ACC112 (cell line): ENCODE results near the gene SEC22B.
"Not testable (repeated sequence)": the region's sequence is repeated elsewhere in the genome, so short reads cannot be mapped to it uniquely, and the experiment has no call there.

ENCODE experiments used
- H2AFZ ChIP-seq: fragments of 200-600 bp; sonication (generic); one replicate; pipeline ENCODE4 v1.6.0; 2017; ENCODE audit warnings: antibody characterized with exemption, low read length; ENCODE audit not compliant: unreplicated experiment
- H3K27ac ChIP-seq: fragments of 200-600 bp; sonication (generic); 2 replicates; pipeline ENCODE4 v1.5.1; 2014; ENCODE audit warnings: low read depth, mild to moderate bottlenecking, antibody characterized with exemption, low read length, moderate library complexity
- H3K27me3 ChIP-seq: fragments of 200-600 bp; sonication (generic); 2 replicates; pipeline ENCODE4 v1.6.1; 2014; ENCODE audit warnings: mild to moderate bottlenecking, antibody characterized with exemption, low read length, moderate library complexity, mixed read lengths; ENCODE audit not compliant: insufficient read depth
- H3K36me3 ChIP-seq: fragments of 200-600 bp; sonication (generic); 2 replicates; pipeline ENCODE4 v1.6.1; 2016; ENCODE audit warnings: mild to moderate bottlenecking, antibody characterized with exemption, low read length, moderate library complexity, mixed read lengths; ENCODE audit not compliant: insufficient read depth
- H3K4me1 ChIP-seq: fragments of 200-600 bp; sonication (generic); one replicate; pipeline ENCODE4 v1.6.1; 2016; ENCODE audit warnings: low read length, mixed read lengths; ENCODE audit not compliant: insufficient read depth, unreplicated experiment, control insufficient read depth
- H3K4me3 ChIP-seq: fragments of 200-600 bp; sonication (generic); 2 replicates; pipeline ENCODE4 v1.5.1; 2014; ENCODE audit warnings: mild to moderate bottlenecking, low read depth, low read length
- H3K79me2 ChIP-seq: fragments of 200-600 bp; sonication (generic); one replicate; pipeline ENCODE4 v1.6.0; 2016; ENCODE audit warnings: low read length; ENCODE audit not compliant: control insufficient read depth, unreplicated experiment, insufficient read depth

SEC22B gene

DNA sequence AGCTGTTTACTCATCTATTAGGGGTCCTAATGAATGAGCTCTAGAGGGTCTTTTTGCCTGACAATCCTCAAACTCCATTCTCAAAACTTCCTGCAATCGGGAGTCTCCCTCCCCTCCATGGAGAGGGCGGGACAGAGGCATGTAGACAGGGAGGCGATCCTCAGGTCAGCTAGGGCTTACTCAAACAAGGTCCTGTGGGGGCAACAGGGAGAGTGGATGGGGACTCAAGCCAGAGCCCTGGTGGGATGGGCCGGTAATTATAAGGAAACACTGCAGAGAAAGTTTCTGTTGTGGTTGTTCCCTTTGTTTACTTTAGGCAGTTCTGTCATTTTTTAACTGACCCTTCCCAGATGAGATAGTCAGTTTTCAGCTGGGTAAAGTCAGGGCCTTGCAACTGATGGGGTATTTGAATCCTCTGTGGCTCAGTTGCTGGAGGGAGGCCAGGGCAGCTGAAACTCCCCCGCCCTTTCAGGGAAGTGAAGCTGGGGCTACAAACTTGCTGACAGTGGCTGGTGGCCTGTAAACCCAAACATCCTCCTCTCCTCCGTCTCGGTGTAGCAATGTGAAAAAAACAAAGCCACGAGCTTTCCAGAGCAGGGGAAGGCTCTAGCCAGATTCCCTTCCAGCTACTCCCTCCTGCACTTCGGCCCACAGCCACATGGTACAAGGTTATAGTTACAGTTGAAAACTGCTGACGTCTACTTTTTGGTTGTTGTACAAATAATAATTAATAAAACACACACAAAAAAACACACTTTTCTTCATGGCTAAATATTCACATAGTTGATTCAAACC lies 44.5 kb downstream of the SEC22B start:
- H3K4me3 ChIP-seq, H3K27me3 ChIP-seq, H2AFZ ChIP-seq, H3K79me2 ChIP-seq, H3K4me1 ChIP-seq, H3K36me3 ChIP-seq: not testable (repeated sequence)
- H3K27ac ChIP-seq = peak overlapping the region; percentile 25

DNA sequence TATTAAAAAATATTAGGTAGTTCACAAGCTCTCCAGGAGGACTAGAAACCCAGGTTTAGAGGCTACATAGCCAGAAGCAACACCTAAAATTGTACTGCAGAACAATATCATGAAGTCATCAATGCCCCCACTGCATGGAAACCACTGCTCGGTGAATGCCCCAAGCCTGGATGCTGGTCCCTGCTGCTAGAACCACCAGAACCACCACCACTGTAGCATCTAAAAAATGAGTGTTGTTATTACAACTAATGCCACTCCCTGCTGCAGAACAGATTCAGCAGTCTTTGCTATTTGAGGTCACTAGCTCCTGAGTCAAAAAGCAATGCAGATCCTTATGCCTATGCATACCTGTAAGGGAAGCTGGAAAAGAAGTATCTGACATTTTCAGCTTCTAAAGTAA lies 48.4 kb downstream of the SEC22B start:
- H3K4me3 ChIP-seq, H3K36me3 ChIP-seq, H3K79me2 ChIP-seq, H3K27ac ChIP-seq, H2AFZ ChIP-seq, H3K4me1 ChIP-seq, H3K27me3 ChIP-seq: not testable (repeated sequence)

DNA sequence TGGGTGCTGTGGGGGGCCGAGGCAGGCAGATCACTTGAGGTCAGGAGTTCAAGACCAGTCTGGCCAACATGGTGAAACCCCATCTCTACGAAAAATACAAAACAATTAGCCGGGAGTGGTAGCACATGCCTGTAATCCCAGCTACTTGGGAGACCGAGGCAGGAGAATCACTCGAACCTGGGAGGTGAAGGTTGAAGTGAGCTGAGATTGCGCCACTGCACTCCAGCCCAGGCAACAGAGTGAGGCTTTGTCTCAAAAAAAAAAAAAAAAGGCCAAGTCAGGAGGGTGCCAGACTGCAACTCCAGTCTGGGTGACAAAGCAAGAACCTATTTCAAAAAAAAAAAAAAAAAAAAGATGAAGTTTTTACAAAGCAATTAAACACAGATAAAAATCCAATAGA lies 50.1 kb downstream of the SEC22B start:
- not testable (repeated sequence) for H3K4me1 ChIP-seq, H3K4me3 ChIP-seq, H3K36me3 ChIP-seq, H2AFZ ChIP-seq, H3K27me3 ChIP-seq, H3K27ac ChIP-seq, H3K79me2 ChIP-seq

DNA sequence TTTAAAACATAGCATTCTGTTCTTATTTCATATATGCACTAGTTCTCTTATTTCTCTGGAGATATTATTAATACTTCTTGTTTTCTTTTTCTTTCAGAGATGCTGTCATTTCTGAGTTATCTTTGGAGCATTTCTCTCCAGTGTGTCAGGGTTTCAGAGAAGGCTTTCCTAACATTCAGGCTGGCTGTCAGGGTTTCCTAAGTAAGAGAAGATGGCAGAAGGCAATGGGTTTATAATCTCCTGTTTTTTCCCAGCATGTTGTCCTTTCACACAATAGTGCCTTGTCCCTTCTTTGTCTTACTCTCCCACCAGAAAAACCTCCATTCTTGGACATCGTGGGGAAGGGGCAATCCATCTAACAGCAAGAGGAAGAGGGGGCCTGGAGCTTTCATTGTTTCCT lies 51.7 kb downstream of the SEC22B start:
- H3K4me3 ChIP-seq, H2AFZ ChIP-seq, H3K27ac ChIP-seq, H3K79me2 ChIP-seq, H3K27me3 ChIP-seq, H3K36me3 ChIP-seq, H3K4me1 ChIP-seq: not testable (repeated sequence)

DNA sequence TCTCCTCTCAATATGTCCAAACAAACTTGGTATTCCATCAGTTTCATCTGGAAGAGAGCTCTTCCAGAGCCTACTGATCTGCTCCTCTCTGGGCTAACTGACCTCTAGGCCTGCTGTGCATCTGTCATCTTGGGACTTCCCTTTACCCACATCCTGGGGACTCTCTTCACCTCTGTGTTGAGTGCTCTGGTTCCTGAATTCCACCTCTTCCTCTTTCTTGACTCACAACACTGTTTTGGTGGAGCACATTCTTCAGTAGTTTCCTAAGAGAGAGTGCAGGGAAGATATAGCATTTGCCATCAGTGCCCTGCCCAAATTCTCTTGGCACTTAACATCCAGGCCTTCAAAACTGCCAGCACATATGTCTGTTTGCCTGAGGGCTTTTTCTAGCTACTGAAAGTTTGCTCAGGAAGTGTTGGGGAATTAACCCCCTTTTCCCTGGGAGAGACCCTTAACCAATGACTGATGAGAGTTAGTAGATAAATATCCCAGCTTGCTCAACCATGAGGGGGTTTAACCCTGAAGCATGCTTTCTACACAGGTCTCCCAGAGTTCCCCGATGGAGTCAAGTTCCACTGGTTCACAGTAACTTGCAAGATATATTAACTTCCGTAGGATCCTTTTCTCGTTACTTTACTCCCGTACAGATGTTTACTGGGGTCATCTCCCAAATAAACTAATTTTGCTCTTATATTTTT lies 52.4 kb downstream of the SEC22B start:
- not testable (repeated sequence) for H3K36me3 ChIP-seq, H3K4me1 ChIP-seq, H3K27me3 ChIP-seq, H3K27ac ChIP-seq, H3K79me2 ChIP-seq, H3K4me3 ChIP-seq, H2AFZ ChIP-seq

DNA sequence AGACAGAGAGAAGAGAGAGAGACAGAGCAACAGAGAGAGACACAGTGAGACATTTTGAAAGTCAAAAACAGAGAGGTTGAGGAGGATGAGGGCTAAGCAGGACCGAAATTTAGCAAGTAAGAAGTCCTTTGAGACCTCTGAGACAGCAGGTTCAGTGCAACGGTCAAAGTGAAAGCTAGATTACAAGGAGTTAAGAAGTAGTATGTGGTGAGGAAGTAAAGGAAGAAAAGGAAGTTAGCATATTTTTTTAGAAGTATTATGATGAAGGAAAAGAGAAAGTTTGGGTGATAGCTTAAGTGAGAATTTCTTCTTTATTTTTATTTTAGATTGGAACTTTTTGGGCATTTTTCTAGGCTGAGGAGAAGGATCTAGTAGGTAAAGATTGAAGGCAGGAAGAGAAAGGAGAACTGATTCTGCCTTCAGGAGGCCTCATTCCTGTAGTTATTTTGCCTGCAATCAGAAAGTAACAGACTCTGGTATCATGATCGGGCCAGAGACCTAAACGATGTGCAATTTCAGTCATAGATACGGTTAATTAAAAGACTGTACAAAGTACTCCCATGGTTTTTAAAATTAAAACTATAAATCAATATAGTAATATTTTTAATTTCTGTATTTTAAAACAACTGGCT lies 53.9 kb downstream of the SEC22B start:
- H3K27me3 ChIP-seq, H3K4me3 ChIP-seq, H3K4me1 ChIP-seq, H3K27ac ChIP-seq, H2AFZ ChIP-seq, H3K36me3 ChIP-seq, H3K79me2 ChIP-seq: not testable (repeated sequence)

DNA sequence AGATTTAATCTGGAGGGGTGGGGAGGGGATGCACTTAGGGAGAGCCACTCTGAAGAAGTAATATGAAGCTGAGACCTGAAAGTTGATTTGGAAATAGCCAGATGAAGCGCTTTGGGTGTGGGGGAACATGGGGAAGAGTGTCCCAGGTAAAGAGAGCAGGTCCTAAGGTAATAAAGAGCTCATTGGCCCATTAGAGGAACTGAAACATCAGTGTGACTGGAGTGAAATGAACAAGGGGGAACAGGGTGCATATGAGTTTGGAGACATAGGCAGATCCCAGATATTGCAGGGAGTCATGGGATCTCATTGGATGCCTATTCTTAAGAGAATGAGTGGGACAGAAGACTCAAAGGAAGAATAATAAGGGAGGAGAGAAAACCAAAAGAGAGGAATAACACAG lies 54.5 kb downstream of the SEC22B start:
- H2AFZ ChIP-seq, H3K27ac ChIP-seq, H3K79me2 ChIP-seq, H3K4me1 ChIP-seq, H3K27me3 ChIP-seq, H3K4me3 ChIP-seq, H3K36me3 ChIP-seq: not testable (repeated sequence)

DNA sequence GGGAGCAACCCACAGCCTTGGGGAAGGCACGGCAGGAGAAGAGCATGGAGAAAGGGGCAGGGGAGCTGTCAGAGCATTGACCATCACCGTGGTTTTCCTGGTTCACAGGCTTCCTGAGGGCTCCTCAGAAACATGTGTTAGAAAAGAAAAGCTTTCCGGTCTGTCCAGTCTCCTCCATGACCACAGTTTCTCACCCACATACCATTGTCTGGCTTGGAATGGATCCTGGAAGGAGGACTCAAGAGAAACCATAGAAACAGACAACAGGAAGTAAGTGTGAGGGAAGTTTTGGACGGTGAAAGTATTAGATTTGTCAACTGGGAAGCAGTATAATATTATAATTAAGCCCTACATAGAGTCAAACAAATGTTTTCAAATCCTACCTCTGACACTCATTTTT lies 55.8 kb downstream of the SEC22B start:
- not testable (repeated sequence) for H3K4me3 ChIP-seq

DNA sequence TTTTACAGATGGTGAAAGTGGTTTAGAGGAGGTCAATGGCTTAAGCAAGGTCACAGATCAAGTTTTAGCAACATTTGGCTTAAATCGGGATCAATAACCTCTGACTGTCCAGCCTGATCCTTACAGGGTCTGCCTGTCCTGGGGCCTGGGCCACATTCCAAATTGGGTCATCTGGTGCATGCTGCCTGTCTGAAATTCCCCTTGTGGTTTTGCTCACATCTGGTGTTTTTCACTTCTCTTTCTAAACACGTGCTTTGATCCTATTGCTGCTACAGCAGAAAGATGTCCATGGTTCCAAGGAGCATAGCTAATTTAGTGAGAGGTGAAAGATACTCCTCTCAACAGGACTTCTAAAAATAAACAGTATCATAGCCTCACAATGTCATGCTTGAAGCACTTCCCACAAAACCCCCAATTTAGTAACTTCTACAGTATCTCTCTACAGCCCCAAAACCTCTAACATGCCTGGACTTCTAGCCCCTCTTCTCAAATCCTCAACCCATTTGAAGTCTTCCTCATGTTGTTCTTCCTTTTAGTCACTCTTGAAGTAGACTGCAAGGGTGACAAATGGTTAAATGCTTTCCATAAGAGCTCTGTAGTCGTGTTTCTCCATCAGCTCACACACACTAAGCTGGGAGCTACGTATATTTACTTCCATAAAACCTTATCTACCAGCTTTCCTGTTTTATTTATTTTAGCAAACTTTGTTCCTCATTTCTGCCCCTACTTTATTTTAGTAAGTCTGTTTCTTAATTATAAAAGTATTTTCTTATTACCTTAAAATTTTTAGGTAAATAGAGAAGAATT lies 58.7 kb downstream of the SEC22B start:
- not testable (repeated sequence) for H3K4me1 ChIP-seq, H2AFZ ChIP-seq, H3K36me3 ChIP-seq, H3K4me3 ChIP-seq, H3K27me3 ChIP-seq, H3K79me2 ChIP-seq
- peak overlapping the region; percentile 41 for H3K27ac ChIP-seq

More for the DNA sequence above, 55.8 kb downstream of the SEC22B start:
- not testable (repeated sequence) for H2AFZ ChIP-seq, H3K27ac ChIP-seq, H3K4me1 ChIP-seq, H3K79me2 ChIP-seq, H3K36me3 ChIP-seq, H3K27me3 ChIP-seq

DNA sequence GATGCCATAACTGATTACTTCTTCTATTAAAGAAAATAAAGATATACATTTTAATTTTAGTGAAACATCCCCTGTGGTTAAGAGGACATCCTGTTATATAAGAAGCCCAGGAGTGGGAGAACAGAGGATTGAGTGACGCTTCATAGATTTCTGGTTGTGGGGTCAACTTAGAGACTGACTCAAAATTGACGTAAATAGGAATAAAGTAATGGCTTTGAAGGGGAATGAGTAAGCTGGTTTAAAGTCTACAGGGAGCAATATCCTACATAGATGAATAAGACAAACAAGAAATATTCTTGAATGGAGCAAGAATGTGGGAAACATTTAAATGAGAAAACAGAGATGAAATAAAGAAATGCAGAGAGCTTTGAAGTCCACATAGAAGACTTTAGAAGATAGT lies 60.2 kb downstream of the SEC22B start:
- peak overlapping the region; percentile 73 for H3K27ac ChIP-seq
- not testable (repeated sequence) for H3K4me3 ChIP-seq, H3K27me3 ChIP-seq, H2AFZ ChIP-seq, H3K36me3 ChIP-seq, H3K79me2 ChIP-seq, H3K4me1 ChIP-seq
